ENCODE results near the gene FOXD4L3. TPM values are rescaled to one million over a fixed set of nuclear protein-coding genes. Genes with fewer than 3 reads are reported as not detected.
"Not testable (repeated sequence)": the region's sequence is repeated elsewhere in the genome, so short reads cannot be mapped to it uniquely, and the experiment has no call there.

Gene FOXD4L3
- polyA plus RNA-seq, 1 donor, result 0.12 TPM

GRCh38 chr9:68343992-68344391 is 41.3 kb downstream of the FOXD4L3 start:
- not testable (repeated sequence) for H3K27me3 ChIP-seq (ENCODE audit: control insufficient read depth, insufficient read depth, low read length); H3K4me3 ChIP-seq (ENCODE audit: low read length); H3K4me1 ChIP-seq (ENCODE audit: control insufficient read depth, insufficient read depth, low read length); H3K27ac ChIP-seq (ENCODE audit: low read length); H3K36me3 ChIP-seq (ENCODE audit: control insufficient read depth, insufficient read depth, low read length); DNase-seq; H3K9me3 ChIP-seq (ENCODE audit: control insufficient read depth, low read depth, low read length)
- no CpG with 5 or more reads among the region's 4 CpGs for WGBS (ENCODE audit: insufficient coverage, low lambda C conversion rate)

- not testable (repeated sequence) for H3K4me3 ChIP-seq (ENCODE audit: low read length); DNase-seq; H3K9me3 ChIP-seq (ENCODE audit: control insufficient read depth, low read depth, low read length); H3K27me3 ChIP-seq (ENCODE audit: control insufficient read depth, insufficient read depth, low read length); H3K4me1 ChIP-seq (ENCODE audit: control insufficient read depth, insufficient read depth, low read length); H3K36me3 ChIP-seq (ENCODE audit: control insufficient read depth, insufficient read depth, low read length); H3K27ac ChIP-seq (ENCODE audit: low read length)
- no CpG with 5 or more reads among the region's 4 CpGs for WGBS (ENCODE audit: insufficient coverage, low lambda C conversion rate)
Observed at GRCh38 chr9:68351689-68352088, 49.0 kb downstream of the FOXD4L3 start.

Other genes with a start within 250 kb of the FOXD4L3 start
- 53.0 TPM for gene ZNG1C, start 60.9 kb upstream of the FOXD4L3 start, polyA plus RNA-seq
- gene PGM5, start 53.7 kb downstream of the FOXD4L3 start, polyA plus RNA-seq, result 26.4 TPM
- 2.4 TPM for gene TMEM252, start 238.0 kb downstream of the FOXD4L3 start, polyA plus RNA-seq